Measurements from ENCODE around the gene GLOD4.

DNA sequence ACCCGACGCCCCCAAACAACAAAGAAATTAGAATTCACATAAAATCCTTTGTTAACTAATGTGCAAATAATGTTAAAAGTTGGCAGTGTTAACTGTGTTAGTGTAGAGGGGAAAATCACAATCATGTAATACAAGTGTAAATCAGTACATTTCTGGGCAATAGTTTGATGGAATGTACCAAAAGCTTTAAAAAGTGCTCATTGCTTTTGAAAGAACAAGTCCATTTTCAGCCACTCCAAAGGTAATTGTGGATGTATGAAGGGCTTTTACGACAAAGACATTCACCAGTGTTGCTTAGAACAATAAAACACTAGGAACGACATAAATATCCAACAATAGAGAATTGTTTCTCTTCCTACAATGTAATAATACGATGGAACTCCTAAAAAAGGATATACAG is 9.1 kb downstream of the GLOD4 start:
- TF ChIP-seq, protein P1, sequence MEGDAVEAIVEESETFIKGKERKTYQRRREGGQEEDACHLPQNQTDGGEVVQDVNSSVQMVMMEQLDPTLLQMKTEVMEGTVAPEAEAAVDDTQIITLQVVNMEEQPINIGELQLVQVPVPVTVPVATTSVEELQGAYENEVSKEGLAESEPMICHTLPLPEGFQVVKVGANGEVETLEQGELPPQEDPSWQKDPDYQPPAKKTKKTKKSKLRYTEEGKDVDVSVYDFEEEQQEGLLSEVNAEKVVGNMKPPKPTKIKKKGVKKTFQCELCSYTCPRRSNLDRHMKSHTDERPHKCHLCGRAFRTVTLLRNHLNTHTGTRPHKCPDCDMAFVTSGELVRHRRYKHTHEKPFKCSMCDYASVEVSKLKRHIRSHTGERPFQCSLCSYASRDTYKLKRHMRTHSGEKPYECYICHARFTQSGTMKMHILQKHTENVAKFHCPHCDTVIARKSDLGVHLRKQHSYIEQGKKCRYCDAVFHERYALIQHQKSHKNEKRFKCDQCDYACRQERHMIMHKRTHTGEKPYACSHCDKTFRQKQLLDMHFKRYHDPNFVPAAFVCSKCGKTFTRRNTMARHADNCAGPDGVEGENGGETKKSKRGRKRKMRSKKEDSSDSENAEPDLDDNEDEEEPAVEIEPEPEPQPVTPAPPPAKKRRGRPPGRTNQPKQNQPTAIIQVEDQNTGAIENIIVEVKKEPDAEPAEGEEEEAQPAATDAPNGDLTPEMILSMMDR (IDR thresholded peaks at IDR 0.05): no peak
- TF ChIP-seq POLR2AphosphoS5 (IDR thresholded peaks at IDR 0.05) (no peak), POLR2A (IDR thresholded peaks at IDR 0.05) (no peak)
